Glutamatergic neuron (in vitro differentiated cells): ENCODE results near the gene CTDSP1. TPM values are rescaled to one million over a fixed set of nuclear protein-coding genes. Genes with fewer than 3 reads are reported as not detected.

Experiments
- DNase-seq: peaks from one replicate; pipeline ENCODE4 v3.0.0; 2022
- H3K27ac Mint-ChIP-seq: one replicate; pipeline ENCODE4 v1.8.0; 2020; ENCODE audit warnings: mild to moderate bottlenecking, mixed read lengths, inconsistent platforms; ENCODE audit not compliant: unreplicated experiment
- H3K27me3 Mint-ChIP-seq: one replicate; pipeline ENCODE4 v1.8.0; 2020; ENCODE audit warnings: mild to moderate bottlenecking, moderate library complexity, mixed read lengths, inconsistent platforms; ENCODE audit not compliant: unreplicated experiment
- H3K36me3 Mint-ChIP-seq: one replicate; pipeline ENCODE4 v1.8.0; 2020; ENCODE audit warnings: mild to moderate bottlenecking, mixed read lengths, inconsistent platforms; ENCODE audit not compliant: unreplicated experiment
- H3K4me1 Mint-ChIP-seq: one replicate; pipeline ENCODE4 v1.8.0; 2020; ENCODE audit warnings: mild to moderate bottlenecking, low read depth, mixed read lengths, inconsistent platforms; ENCODE audit not compliant: unreplicated experiment
- H3K4me3 Mint-ChIP-seq: one replicate; pipeline ENCODE4 v1.8.0; 2020; ENCODE audit warnings: mild to moderate bottlenecking, mixed read lengths, inconsistent platforms; ENCODE audit not compliant: unreplicated experiment
- H3K9me3 Mint-ChIP-seq: one replicate; pipeline ENCODE4 v1.8.0; 2020; ENCODE audit warnings: mild to moderate bottlenecking, moderate library complexity, mixed read lengths, inconsistent platforms; ENCODE audit not compliant: unreplicated experiment
- CTCF ChIP-seq: fragments of 200-600 bp; sonication (generic); IDR thresholded peaks from one replicate; pipeline ENCODE4 v1.5.0; 2021; ENCODE audit not compliant: partially characterized antibody, unreplicated experiment
- total RNA-seq: library from RNA; stranded (reverse); fragmentation: NEBNext Ultra II Directional; extraction: Animal tissue kit (Norgen Biotek cat#: 25700); gene quantifications from one replicate; pipeline ENCODE4 v1.2.1, GENCODE V29; 2021; ENCODE audit not compliant: unreplicated experiment

CTDSP1 gene
- total RNA-seq, 1 donor from 2014 or later = 9.7 TPM

GRCh38 chr2:218381916-218382366 is 17.7 kb upstream of the CTDSP1 start, which contains the start of gene SLC11A1:
Gene SLC11A1, plus strand, starts transcription at chr2:218382273. Its CDS starts 96 bp downstream, at chr2:218382369.
- H3K9me3 Mint-ChIP-seq = peaks cover 2% of the 10 kb centered on the region

GRCh38 chr2:218382785-218383184 is 16.9 kb upstream of the CTDSP1 start:
- no peak for DNase-seq
- Mint-ChIP-seq H3K36me3 (no peaks in the 10 kb centered on the region), H3K4me3 (no peak overlapping the region), H3K27ac (no peak overlapping the region), H3K4me1 (no peaks in the 10 kb centered on the region), H3K9me3 (peaks cover 2% of the 10 kb centered on the region), H3K27me3 (peaks cover 7% of the 10 kb centered on the region)
- no peak for TF ChIP-seq CTCF

More at GRCh38 chr2:218381916-218382366, 17.7 kb upstream of the CTDSP1 start, which contains the start of gene SLC11A1:
- Mint-ChIP-seq H3K36me3 (no peaks in the 10 kb centered on the region), H3K27ac (no peak within 1 kb of the TSS), H3K27me3 (peaks cover 7% of the 10 kb centered on the region), H3K4me3 (no peak within 1 kb of the TSS), H3K4me1 (no peaks in the 10 kb centered on the region)
- TF ChIP-seq CTCF = no peak
- no peak for DNase-seq

GRCh38 chr2:218383892-218384519 is 15.7 kb upstream of the CTDSP1 start:
- no peaks in the 10 kb centered on the region for H3K4me1 Mint-ChIP-seq
- no peak for DNase-seq
- TF ChIP-seq CTCF = no peak
- no peaks in the 10 kb centered on the region for H3K36me3 Mint-ChIP-seq
- H3K27me3 Mint-ChIP-seq = peaks cover 7% of the 10 kb centered on the region
- H3K9me3 Mint-ChIP-seq = peaks cover 2% of the 10 kb centered on the region
- no peak overlapping the region for H3K27ac Mint-ChIP-seq
- H3K4me3 Mint-ChIP-seq = no peak overlapping the region

GRCh38 chr2:218384975-218385374 is 14.7 kb upstream of the CTDSP1 start:
- TF ChIP-seq CTCF = no peak
- no peak overlapping the region for H3K27ac Mint-ChIP-seq
- peaks cover under 1% of the 10 kb centered on the region for H3K4me1 Mint-ChIP-seq
- peaks cover 7% of the 10 kb centered on the region for H3K27me3 Mint-ChIP-seq
- peaks cover 4% of the 10 kb centered on the region for H3K9me3 Mint-ChIP-seq
- DNase-seq = no peak
- no peaks in the 10 kb centered on the region for H3K36me3 Mint-ChIP-seq
- H3K4me3 Mint-ChIP-seq = no peak overlapping the region
